A549 (cell line): ENCODE measurements around the gene SRSF4.

Source experiments
- ESRRA ChIP-seq: fragments of 150-350 bp; IDR thresholded peaks from 2 replicates; pipeline ENCODE4 v1.6.1; 2014; ENCODE audit warnings: mild to moderate bottlenecking, low read length, borderline replicate concordance
- TF ChIP-seq, protein P1 (sequence below): fragments of >200 bp; sonication (Bioruptor Twin); formaldehyde crosslinking; IDR thresholded peaks from 3 replicates; pipeline ENCODE4 v1.5.1; 2016

DNA sequence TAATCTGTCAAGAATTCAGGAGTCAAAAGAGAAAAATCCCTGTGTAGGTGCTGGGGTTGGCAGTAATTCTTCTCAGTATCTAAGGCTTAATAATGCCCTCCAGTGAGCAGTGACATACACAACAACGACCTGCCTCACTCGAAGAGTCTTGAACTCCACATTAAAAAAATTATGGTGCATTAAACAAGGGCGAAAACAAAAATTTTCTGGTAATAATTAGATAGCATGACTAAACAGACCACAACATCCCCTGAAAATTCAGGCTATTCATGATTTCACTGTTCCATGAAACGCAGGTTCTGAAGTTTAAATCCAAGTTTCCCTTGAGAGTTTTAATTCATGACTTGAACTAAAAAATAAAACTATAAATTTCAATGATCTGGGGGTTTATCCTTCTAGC, 5.1 kb downstream of the SRSF4 start:
- no peak for TF ChIP-seq ESRRA
- TF ChIP-seq, protein P1, sequence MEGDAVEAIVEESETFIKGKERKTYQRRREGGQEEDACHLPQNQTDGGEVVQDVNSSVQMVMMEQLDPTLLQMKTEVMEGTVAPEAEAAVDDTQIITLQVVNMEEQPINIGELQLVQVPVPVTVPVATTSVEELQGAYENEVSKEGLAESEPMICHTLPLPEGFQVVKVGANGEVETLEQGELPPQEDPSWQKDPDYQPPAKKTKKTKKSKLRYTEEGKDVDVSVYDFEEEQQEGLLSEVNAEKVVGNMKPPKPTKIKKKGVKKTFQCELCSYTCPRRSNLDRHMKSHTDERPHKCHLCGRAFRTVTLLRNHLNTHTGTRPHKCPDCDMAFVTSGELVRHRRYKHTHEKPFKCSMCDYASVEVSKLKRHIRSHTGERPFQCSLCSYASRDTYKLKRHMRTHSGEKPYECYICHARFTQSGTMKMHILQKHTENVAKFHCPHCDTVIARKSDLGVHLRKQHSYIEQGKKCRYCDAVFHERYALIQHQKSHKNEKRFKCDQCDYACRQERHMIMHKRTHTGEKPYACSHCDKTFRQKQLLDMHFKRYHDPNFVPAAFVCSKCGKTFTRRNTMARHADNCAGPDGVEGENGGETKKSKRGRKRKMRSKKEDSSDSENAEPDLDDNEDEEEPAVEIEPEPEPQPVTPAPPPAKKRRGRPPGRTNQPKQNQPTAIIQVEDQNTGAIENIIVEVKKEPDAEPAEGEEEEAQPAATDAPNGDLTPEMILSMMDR = no peak
